HG03095 (cell line): ENCODE results near the gene WDR37.

ENCODE experiments used
- ATAC-seq: cut with Tn5 transposase; IDR thresholded peaks from one replicate; pipeline ENCODE4 v1.9.1; 2021; ENCODE audit warnings: moderate library complexity; ENCODE audit not compliant: unreplicated experiment

The WDR37 gene

DNA sequence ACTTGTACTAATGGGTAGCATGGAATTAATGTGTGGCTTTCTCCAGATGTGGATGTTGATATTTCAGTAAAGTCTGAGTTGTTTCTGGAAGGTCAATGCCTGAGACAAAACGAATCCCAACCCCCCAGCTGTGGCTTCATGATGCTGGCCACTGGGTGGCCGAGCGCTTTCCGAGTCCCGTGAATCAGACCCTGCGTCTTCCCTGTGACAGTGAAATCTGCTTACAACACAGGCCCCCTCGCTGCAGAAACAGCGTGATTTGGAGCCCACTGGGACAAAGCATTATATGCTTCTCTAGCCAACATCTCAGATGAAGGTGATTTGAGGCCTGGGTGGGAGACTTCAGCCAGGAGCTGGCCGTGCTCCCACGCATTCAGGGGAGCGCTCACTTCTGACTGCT is 124.7 kb downstream of the WDR37 start:
- no peak for ATAC-seq
